PFSK-1 (cell line): Measurements from ENCODE around the gene IFT57.

Experiments
- POLR2AphosphoS5 ChIP-seq: IDR thresholded peaks from 2 replicates; pipeline ENCODE4 v1.6.1; 2012; ENCODE audit warnings: low read depth, mild to moderate bottlenecking, control low read depth, low read length, moderate library complexity
- TAF1 ChIP-seq: IDR thresholded peaks from 2 replicates; pipeline ENCODE4 v1.6.1; 2012; ENCODE audit warnings: low read length, control low read depth, borderline replicate concordance; ENCODE audit not compliant: insufficient read depth
- TF ChIP-seq, protein P1 (sequence below), 2 experiments: IDR thresholded peaks; 2 replicates each; pipeline versions ENCODE4 v1.6.1 to v1.8.0; 2011 to 2012; ENCODE audit warnings: low read depth in 2 of 2, low read length in 2 of 2, control low read depth in 1 of 2, inconsistent platforms in 1 of 2, mild to moderate bottlenecking in 1 of 2, moderate library complexity in 1 of 2; ENCODE audit not compliant: insufficient read depth in 1 of 2

DNA sequence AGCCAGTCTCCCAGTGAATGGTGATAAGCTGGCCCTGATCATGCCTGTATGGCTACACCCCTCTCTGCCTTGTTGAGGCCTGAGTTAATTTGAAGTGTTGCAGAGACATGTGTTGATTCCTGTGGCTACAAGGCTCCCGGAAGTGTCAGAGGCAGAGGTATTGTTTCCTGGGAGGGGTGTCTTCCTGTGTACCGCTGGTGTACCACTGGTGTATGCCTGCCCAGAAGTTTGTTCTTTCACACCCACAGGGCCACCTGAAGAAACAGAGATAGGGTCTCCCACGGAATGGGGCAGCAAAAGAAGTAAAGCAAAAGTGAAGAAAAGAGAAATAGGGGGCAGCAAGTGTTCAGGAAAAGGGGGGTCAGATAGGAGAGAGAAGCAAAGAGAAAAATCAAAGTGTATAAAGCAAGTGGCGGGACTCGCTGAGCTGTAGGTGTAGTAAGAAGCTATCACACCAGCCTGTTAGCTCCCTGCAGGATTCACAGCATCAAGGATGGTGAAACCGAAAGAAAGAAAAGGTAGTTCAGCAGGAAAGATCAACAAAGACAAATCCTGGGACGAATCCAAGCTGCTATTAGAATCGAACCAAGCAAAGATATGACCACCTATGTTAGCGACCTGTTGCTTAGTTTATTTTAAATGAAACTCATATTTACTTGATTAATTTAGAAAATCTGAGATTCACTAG, 94.8 kb downstream of the IFT57 start:
- TF ChIP-seq POLR2AphosphoS5, result no peak
- TF ChIP-seq TAF1, result no peak
- TF ChIP-seq, protein P1, sequence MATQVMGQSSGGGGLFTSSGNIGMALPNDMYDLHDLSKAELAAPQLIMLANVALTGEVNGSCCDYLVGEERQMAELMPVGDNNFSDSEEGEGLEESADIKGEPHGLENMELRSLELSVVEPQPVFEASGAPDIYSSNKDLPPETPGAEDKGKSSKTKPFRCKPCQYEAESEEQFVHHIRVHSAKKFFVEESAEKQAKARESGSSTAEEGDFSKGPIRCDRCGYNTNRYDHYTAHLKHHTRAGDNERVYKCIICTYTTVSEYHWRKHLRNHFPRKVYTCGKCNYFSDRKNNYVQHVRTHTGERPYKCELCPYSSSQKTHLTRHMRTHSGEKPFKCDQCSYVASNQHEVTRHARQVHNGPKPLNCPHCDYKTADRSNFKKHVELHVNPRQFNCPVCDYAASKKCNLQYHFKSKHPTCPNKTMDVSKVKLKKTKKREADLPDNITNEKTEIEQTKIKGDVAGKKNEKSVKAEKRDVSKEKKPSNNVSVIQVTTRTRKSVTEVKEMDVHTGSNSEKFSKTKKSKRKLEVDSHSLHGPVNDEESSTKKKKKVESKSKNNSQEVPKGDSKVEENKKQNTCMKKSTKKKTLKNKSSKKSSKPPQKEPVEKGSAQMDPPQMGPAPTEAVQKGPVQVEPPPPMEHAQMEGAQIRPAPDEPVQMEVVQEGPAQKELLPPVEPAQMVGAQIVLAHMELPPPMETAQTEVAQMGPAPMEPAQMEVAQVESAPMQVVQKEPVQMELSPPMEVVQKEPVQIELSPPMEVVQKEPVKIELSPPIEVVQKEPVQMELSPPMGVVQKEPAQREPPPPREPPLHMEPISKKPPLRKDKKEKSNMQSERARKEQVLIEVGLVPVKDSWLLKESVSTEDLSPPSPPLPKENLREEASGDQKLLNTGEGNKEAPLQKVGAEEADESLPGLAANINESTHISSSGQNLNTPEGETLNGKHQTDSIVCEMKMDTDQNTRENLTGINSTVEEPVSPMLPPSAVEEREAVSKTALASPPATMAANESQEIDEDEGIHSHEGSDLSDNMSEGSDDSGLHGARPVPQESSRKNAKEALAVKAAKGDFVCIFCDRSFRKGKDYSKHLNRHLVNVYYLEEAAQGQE (IDR thresholded peaks at IDR 0.05; ENCODE audit: insufficient read depth in 1 of 2, low read depth in 2 of 2, low read length in 2 of 2), result no peak
